Pancreas (tissue), 10 donors: Measurements from ENCODE around the gene IL12A. TPM values are rescaled to one million over a fixed set of nuclear protein-coding genes. Genes with fewer than 3 reads are reported as not detected.

Experiments
- ATAC-seq, 4 donors: fragments of 200-7000 bp; cut with Tn5 transposase; one replicate each; pipeline versions ENCODE4 v1.8.0 to v1.9.1; 2020; ENCODE audit warnings: mild to moderate bottlenecking in 4 of 4, moderate library complexity in 4 of 4
- DNase-seq, 6 donors: peaks; one replicate each; pipeline ENCODE4 v3.0.0-alpha.2; 2020
- FAIRE-seq: peaks from 2 replicates; lab custom pipeline; 2012; peaks lifted over from hg19 to GRCh38; lab: Jason Lieb, UNC
- H3K27ac ChIP-seq, 4 donors: fragments of 200-600 bp; sonication (generic); 1 replicate in 3 of 4; 2 replicates in 1 of 4; pipeline versions ENCODE4 v1.5.0 to v1.8.0; 2020
- H3K27me3 ChIP-seq, 4 donors: fragments of 200-600 bp; one replicate each; pipeline ENCODE4 v1.8.0; 2021
- H3K36me3 ChIP-seq, 3 donors: fragments of 200-600 bp; sonication (generic) in 1 of 3; one replicate each; pipeline versions ENCODE4 v1.5.0 to v1.8.0; 2020 to 2021
- H3K4me1 ChIP-seq, 3 donors: fragments of 200-600 bp; one replicate each; pipeline ENCODE4 v1.8.0; 2021
- H3K4me3 ChIP-seq, 4 donors: fragments of 200-600 bp; sonication (generic) in 2 of 4; one replicate each; pipeline versions ENCODE4 v1.5.0 to v1.8.0; 2020 to 2021
- H3K9me3 ChIP-seq, 4 donors: fragments of 200-600 bp; one replicate each; pipeline ENCODE4 v1.8.0; 2021
- CTCF ChIP-seq, 4 donors: fragments of 200-600 bp; sonication (generic) in 3 of 4; IDR thresholded peaks; one replicate each; pipeline versions ENCODE4 v1.5.0 to v1.8.0; 2021; ENCODE audit warnings: antibody characterized with exemption in 4 of 4
- WGBS, 2 donors: extraction: QIAGEN DNeasy Blood & Tissue Kit; methylation state at CpG; one replicate each; pipeline ENCODE4 v1.1.7; 2013; 5-methylcytosine and 5-hydroxymethylcytosine counted together
- intact Hi-C, 3 donors: fragments of 100-400 bp; cut with DNase I; formaldehyde crosslinking; loops; one replicate each; pipeline versions ENCODE4 v1.11.1 to v1.14.2; 2022
- polyA plus RNA-seq, 2 donors: library from polyadenylated mRNA; stranded (reverse); fragments of 200-250 nt; gene quantifications; one replicate each; pipeline ENCODE4 v1.2.3, GENCODE V29; 2013
- total RNA-seq, 6 donors: library from RNA; stranded (reverse); fragmentation: NEBNext Ultra II Directional in 4 of 6; extraction: Animal tissue kit (Norgen Biotek cat#: 25700) in 4 of 6; gene quantifications; one replicate each; pipeline versions ENCODE4 v1.2.1 to v1.2.4, GENCODE V29; 2021 to 2023
- donor health status: healthy with polysubstance abuse.
- donor health status: DM: no; HTN: no; CAD: no; lungs with moderate emphysema.
- donor health status: DM: no; HTN: no; CAD: no.
- donor health status: control.
- donor health status: control.
- donor health status: Bipolar disorder and iron deficiency.
- donor health status: DM: yes; HTN: yes; CAD: no.
- donor health status: DM: no; HTN: no; CAD: no.
- donor health status: DM: no; HTN: no; CAD: no.
- donor health status: DM: yes; HTN: yes; CAD: no.

IL12A gene
- total and polyA plus RNA-seq, 8 donors, result 0.08 to 2.2 (median 0.54) TPM

DNA sequence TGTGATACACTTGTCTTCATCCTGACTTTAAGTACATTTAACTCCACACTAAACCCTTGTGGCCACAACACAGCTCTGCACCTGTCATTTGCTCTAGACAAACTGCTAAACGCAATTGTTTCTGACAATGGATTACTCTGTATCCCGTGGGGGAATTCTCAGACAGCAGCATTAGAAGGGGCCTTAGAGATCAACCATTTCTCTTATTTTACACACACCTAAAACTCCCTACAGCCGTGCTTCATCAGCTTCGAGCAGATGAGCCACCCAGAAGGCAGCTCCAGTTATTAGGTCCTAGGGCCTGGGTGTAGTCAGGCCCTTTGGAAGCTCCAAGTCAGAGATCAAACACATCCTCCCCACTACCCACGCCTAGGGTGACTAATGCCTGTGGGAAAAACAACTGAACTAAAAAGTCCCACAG is 1.3 kb upstream of the IL12A start:
- intact Hi-C loops, result no loop called here
- ATAC-seq (no peak), FAIRE-seq (no peak)

DNA sequence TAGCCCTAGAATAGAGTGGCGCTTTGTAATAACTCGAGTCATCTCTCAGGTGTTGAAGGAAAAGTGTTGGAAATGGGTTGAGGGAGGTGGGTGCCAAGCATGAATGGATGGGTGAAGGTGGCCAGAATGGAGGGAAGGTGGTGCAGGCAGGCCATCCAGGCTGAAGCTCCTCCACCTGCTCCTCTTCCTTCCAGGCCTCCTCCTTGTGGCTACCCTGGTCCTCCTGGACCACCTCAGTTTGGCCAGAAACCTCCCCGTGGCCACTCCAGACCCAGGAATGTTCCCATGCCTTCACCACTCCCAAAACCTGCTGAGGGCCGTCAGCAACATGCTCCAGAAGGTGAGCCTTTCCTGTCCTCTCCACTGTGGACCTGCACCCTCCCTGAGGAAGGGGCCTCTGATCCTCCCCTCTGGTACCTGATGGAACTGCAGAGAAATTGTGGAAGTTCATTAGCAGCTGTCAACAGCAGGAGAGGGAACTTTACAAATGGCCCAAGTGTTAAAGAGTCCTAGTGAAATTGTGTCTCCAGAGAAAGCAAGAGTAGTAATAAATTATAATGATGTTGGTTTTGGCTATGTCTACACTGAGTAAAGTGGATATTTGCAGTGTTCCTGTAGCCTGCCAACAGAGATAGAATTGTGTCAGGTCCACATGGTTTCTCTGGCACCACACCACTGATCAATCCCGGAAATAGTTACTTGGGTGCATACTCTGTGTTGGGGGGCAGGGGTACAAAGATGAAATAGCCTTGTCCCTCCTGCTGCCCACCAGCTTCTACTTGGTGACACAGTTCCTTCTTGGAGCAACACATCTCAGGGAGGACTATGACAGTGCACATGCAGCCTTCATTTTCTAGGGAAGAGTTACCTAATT is 1.6 kb downstream of the IL12A start:
- no peak overlapping the region for H3K4me3 ChIP-seq
- FAIRE-seq (no peak), DNase-seq (no peak), ATAC-seq (no peak)
- H3K4me1 ChIP-seq, result peaks cover 0 to 6% (median 0%) of the 10 kb centered on the region in 3 donors
- peak overlapping the region in 1 of 4 donors; percentile 6 for H3K27ac ChIP-seq
- intact Hi-C loops, result no loop called here
- TF ChIP-seq CTCF (IDR thresholded peaks at IDR 0.05), result no peak
- H3K36me3 ChIP-seq, result no peaks in the 10 kb centered on the region
- no peaks in the 10 kb centered on the region for H3K27me3 ChIP-seq
- H3K9me3 ChIP-seq, result no peaks in the 10 kb centered on the region
- 59 to 68% methylated on average over 5 of the region's 5 CpGs for WGBS, 2 donors

More for the DNA sequence above, 1.3 kb upstream of the IL12A start:
- H3K27ac ChIP-seq, result no peak overlapping the region
- 63 to 74% methylated on average over 5 of the region's 5 CpGs for WGBS, 2 donors
- H3K27me3 ChIP-seq, result no peaks in the 10 kb centered on the region
- DNase-seq, result no peak
- no peaks in the 10 kb centered on the region for H3K36me3 ChIP-seq
- H3K4me3 ChIP-seq, result no peak overlapping the region
- no peaks in the 10 kb centered on the region for H3K9me3 ChIP-seq
- no peak for TF ChIP-seq CTCF (IDR thresholded peaks at IDR 0.05)
- H3K4me1 ChIP-seq, result no peaks in the 10 kb centered on the region

DNA sequence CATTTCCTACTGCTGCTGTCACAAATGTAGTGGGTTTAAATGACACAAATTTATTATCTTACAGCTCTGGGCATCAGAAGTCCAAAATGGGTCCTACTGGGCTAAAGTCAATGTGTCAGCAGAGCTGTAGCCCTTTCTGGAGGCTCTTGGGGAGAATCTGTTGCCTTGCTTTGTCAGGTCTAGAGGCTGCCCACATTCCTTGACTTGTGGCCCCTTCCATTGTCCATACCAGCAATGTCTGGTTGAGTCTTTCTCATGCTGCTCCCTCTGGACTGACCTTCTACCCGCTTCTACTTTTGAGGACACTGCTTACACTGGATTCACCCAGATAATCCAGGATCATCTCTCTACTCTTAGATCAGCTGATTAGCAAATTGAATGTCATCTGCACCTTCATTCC is 3.0 kb downstream of the IL12A start:
- Histone ChIP-seq H3K27me3 (no peaks in the 10 kb centered on the region), H3K9me3 (no peaks in the 10 kb centered on the region), H3K27ac (peak overlapping the region in 1 of 4 donors; percentile 21), H3K36me3 (no peaks in the 10 kb centered on the region), H3K4me1 (peaks cover 0 to 6% (median 0%) of the 10 kb centered on the region in 3 donors), H3K4me3 (no peak overlapping the region)
- no peak for TF ChIP-seq CTCF (IDR thresholded peaks at IDR 0.05)
- FAIRE-seq (no peak), DNase-seq (no peak), ATAC-seq (no peak)
- WGBS, 2 donors, result 94 to 100% methylated on average over 1 of the region's 1 CpG
- intact Hi-C loops, result no loop called here

- H3K27me3 ChIP-seq, result no peaks in the 10 kb centered on the region
- 4 to 16% methylated on average over 1 of the region's 1 CpG for WGBS, 2 donors
- no peaks in the 10 kb centered on the region for H3K9me3 ChIP-seq
- no peaks in the 10 kb centered on the region for H3K36me3 ChIP-seq
- H3K4me1 ChIP-seq, result peaks cover 0 to 6% (median 0%) of the 10 kb centered on the region in 3 donors
- no peak for TF ChIP-seq CTCF (IDR thresholded peaks at IDR 0.05)
- ATAC-seq (peak in 2 of 4 donors; percentile 27 to 33), DNase-seq (no peak), FAIRE-seq (no peak)
- no peak overlapping the region for H3K4me3 ChIP-seq
- intact Hi-C loops, result no loop called here
- H3K27ac ChIP-seq, result peak overlapping the region in 1 of 4 donors; percentile 21
These were observed 4.0 kb downstream of the IL12A start for GRCh38 chr3:159992589-159992988.

DNA sequence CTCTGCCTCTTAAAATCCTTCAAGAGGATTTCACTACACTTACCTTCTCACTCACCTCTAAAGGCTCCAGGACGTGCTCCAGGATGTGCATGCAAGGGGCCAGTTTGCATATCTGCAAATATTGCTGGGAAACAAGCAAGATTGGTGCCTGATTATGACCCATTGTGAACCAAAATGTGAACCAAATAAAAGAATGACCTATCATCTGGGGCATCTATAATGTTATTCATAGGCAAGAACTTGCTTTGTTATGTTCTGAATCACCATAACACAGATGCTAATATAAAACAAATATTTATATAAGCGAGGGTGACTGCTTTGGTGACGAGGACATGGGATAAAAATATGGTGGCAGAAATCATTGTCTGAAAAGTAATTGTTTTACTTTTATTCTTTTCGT is 5.5 kb downstream of the IL12A start:
- DNase-seq, result no peak
- no peak for TF ChIP-seq CTCF (IDR thresholded peaks at IDR 0.05)
- Histone ChIP-seq H3K36me3 (no peaks in the 10 kb centered on the region), H3K27me3 (no peaks in the 10 kb centered on the region), H3K4me3 (no peak overlapping the region), H3K27ac (no peak overlapping the region), H3K9me3 (no peaks in the 10 kb centered on the region), H3K4me1 (peaks cover 0 to 6% (median 0%) of the 10 kb centered on the region in 3 donors)
- intact Hi-C loops, result no loop called here
- FAIRE-seq, result no peak
- no peak for ATAC-seq
- WGBS, 2 donors, result 53 to 57% methylated on average over 4 of the region's 4 CpGs
